GM23248 (cell line): ENCODE results near the gene UNC93B1. TPM values are rescaled to one million over a fixed set of nuclear protein-coding genes. Genes with fewer than 3 reads are reported as not detected.

Experiments
- DNase-seq: peaks from one replicate; pipeline ENCODE4 v3.0.0-alpha.2; 2015
- H2AFZ ChIP-seq: fragments of 200-600 bp; sonication (generic); 2 replicates; pipeline ENCODE4 v1.6.1; 2016; ENCODE audit warnings: antibody characterized with exemption
- H3F3A ChIP-seq: fragments of 200-600 bp; sonication (generic); 2 replicates; pipeline ENCODE4 v1.6.1; 2016; ENCODE audit warnings: mild to moderate bottlenecking, antibody characterized with exemption, mixed run types; ENCODE audit not compliant: insufficient read depth
- H3K27ac ChIP-seq: fragments of 200-600 bp; sonication (generic); 2 replicates; pipeline ENCODE4 v1.5.1; 2016; ENCODE audit warnings: mild to moderate bottlenecking
- H3K27me3 ChIP-seq: fragments of 200-600 bp; sonication (generic); replicated peaks from 2 replicates; pipeline ENCODE4 v1.6.1; 2016; ENCODE audit warnings: mild to moderate bottlenecking; ENCODE audit not compliant: insufficient read depth
- H3K36me3 ChIP-seq: fragments of 200-600 bp; sonication (generic); 2 replicates; pipeline ENCODE4 v1.6.1; 2016; ENCODE audit warnings: low read depth, mild to moderate bottlenecking
- H3K4me1 ChIP-seq: fragments of 200-600 bp; sonication (generic); 2 replicates; pipeline ENCODE4 v1.6.1; 2016; ENCODE audit warnings: mild to moderate bottlenecking; ENCODE audit not compliant: insufficient read depth
- H3K4me2 ChIP-seq: fragments of 200-600 bp; sonication (generic); one replicate; pipeline ENCODE4 v1.6.1; 2016; ENCODE audit warnings: mild to moderate bottlenecking; ENCODE audit not compliant: unreplicated experiment
- H3K4me3 ChIP-seq: fragments of 200-600 bp; sonication (generic); 2 replicates; pipeline ENCODE4 v1.5.1; 2016; ENCODE audit warnings: mild to moderate bottlenecking
- H3K79me2 ChIP-seq: fragments of 200-600 bp; sonication (generic); 2 replicates; pipeline ENCODE4 v1.6.1; 2016; ENCODE audit warnings: mild to moderate bottlenecking; ENCODE audit not compliant: insufficient read depth
- H3K9ac ChIP-seq: fragments of 200-600 bp; sonication (generic); 2 replicates; pipeline ENCODE4 v1.6.1; 2016; ENCODE audit warnings: mild to moderate bottlenecking
- H3K9me2 ChIP-seq: fragments of 200-600 bp; sonication (generic); 2 replicates; pipeline ENCODE4 v1.6.1; 2016; ENCODE audit warnings: mixed run types, mild to moderate bottlenecking, moderate library complexity; ENCODE audit not compliant: insufficient read depth
- H3K9me3 ChIP-seq: fragments of 200-600 bp; sonication (generic); one replicate; pipeline ENCODE4 v1.6.1; 2017; ENCODE audit warnings: low read depth
- H4K20me1 ChIP-seq: fragments of 200-600 bp; sonication (generic); 2 replicates; pipeline ENCODE4 v1.6.0; 2016; ENCODE audit not compliant: insufficient read depth
- EZH2 ChIP-seq: fragments of 200-600 bp; sonication (generic); IDR thresholded peaks from 2 replicates; pipeline ENCODE4 v1.6.1; 2018; ENCODE audit warnings: antibody characterized with exemption, mild to moderate bottlenecking; ENCODE audit not compliant: insufficient read depth, poor library complexity, severe bottlenecking
- EZH2phosphoT487 ChIP-seq: fragments of 200-600 bp; sonication (generic); IDR thresholded peaks from 2 replicates; pipeline ENCODE4 v1.6.1; 2018; ENCODE audit warnings: antibody characterized with exemption, moderate library complexity, mild to moderate bottlenecking, low read depth; ENCODE audit not compliant: insufficient read depth
- WGBS, 2 experiments: methylation state at CpG; one replicate each; pipeline ENCODE4 v1.1.6; 2015 to 2017; ENCODE audit warnings: low lambda C conversion rate in 2 of 2, low coverage in 1 of 2; ENCODE audit errors: missing lambda C conversion rate in 2 of 2; 5-methylcytosine and 5-hydroxymethylcytosine counted together
- in situ Hi-C: fragments of 300-500 bp; cut with MboI; formaldehyde crosslinking; loops from 2 replicates; pipeline ENCODE4 v1.15.0; 2020
- polyA plus RNA-seq: library from polyadenylated mRNA; unstranded; fragments of >200 nt; fragmentation: Nextera tagmentation; extraction: Ambion mirVana; gene quantifications from 2 replicates; pipeline ENCODE4 v1.2.1, GENCODE V29; 2016
- total RNA-seq: library from RNA; depleted of rRNA; stranded (reverse); fragments of >200 nt; shearing (Covaris generic); gene quantifications from 2 replicates; pipeline ENCODE4 v1.2.3, GENCODE V29; 2014

The UNC93B1 gene
- total and polyA plus RNA-seq, 2 experiments from 2014 or later = 20.9 to 41.1 TPM

DNA sequence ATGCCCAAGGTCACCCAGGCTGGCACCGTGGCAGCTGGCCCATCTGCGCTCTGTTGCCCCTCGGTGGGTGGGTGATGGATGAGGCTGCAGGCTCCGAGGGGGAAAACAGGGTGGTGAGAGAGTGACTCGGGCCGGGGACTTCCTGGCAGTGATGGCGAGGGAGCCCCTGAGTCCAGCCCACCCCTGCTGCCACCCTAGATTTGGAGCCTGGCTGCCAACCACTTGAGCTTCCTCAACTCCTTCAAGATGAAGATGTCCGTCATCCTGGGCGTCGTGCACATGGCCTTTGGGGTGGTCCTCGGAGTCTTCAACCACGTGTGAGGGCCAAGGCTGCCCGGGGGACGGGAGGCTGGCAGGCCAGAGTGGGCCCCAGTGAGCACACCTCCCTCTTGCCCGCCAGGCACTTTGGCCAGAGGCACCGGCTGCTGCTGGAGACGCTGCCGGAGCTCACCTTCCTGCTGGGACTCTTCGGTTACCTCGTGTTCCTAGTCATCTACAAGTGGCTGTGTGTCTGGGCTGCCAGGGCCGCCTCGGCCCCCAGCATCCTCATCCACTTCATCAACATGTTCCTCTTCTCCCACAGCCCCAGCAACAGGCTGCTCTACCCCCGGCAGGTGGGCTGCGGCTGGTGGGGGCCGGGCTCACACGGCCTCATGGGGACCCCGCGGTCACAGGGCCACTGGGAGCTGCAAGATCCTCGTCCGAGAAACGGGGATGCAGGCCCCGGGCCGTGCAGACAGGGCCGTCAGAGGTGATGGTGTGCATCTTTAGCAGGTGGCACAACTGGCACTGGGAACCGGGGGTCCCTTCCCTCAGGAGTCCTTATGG is 45.0 kb upstream of the UNC93B1 start:
- Histone ChIP-seq H3K4me2 (no peak overlapping the region), H3K9me2 (no peaks in the 10 kb centered on the region), H3K4me1 (no peaks in the 10 kb centered on the region), H2AFZ (no peak overlapping the region), H3F3A (peaks cover 9% of the 10 kb centered on the region; the same call in 1 of the 2 replicates), H4K20me1 (no peaks in the 10 kb centered on the region), H3K27me3 (no peaks in the 10 kb centered on the region), H3K4me3 (no peak overlapping the region), H3K9ac (no peak overlapping the region), H3K36me3 (no peaks in the 10 kb centered on the region), H3K9me3 (no peaks in the 10 kb centered on the region), H3K79me2 (no peaks in the 10 kb centered on the region), H3K27ac (no peak overlapping the region)
- TF ChIP-seq EZH2phosphoT487 (no peak), EZH2 (no peak)
- no peak for DNase-seq
- WGBS, 2 experiments = 91 to 93% methylated on average over 28 to 35 of the region's 35 CpGs
- in situ Hi-C loops = no loop called here

DNA sequence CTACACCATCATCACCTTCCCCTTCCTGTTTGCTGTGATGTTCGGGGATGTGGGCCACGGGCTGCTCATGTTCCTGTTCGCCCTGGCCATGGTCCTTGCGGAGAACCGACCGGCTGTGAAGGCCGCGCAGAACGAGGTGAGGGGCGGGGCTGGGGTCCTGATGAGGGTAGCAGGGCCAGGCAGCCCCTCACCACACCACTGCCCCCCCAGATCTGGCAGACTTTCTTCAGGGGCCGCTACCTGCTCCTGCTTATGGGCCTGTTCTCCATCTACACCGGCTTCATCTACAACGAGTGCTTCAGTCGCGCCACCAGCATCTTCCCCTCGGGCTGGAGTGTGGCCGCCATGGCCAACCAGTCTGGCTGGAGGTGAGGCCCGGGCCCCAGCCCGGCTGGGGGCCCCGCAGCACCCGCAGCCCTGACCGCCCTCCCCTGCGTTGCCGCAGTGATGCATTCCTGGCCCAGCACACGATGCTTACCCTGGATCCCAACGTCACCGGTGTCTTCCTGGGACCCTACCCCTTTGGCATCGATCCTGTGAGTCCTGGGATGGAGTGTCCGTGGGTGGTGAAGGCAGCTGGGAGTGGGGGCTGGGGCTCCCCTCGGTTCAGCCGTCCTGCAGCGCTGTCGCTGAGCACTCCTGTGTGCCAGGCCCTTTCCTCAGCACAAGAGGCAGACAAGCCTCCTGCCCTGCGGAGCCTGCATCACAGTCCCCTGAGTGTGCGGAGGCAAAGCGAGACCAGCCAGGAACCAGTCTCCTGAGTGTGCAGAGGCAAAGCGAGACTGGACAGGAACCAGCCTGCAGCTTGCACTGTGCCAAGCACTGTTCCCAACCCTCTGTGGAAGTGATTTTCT is 43.8 kb upstream of the UNC93B1 start:
- no peaks in the 10 kb centered on the region for H3K9me2 ChIP-seq
- 0 out of 2 replicates have a peak, but pooled peaks cover 3% of the 10 kb centered on the region for H3F3A ChIP-seq
- TF ChIP-seq EZH2 = no peak
- no peak for TF ChIP-seq EZH2phosphoT487
- H3K4me3 ChIP-seq = no peak overlapping the region
- H3K79me2 ChIP-seq = no peaks in the 10 kb centered on the region
- no peak overlapping the region for H3K9ac ChIP-seq
- no peaks in the 10 kb centered on the region for H4K20me1 ChIP-seq
- H3K27ac ChIP-seq = no peak overlapping the region
- H3K36me3 ChIP-seq = no peaks in the 10 kb centered on the region
- no peaks in the 10 kb centered on the region for H3K4me1 ChIP-seq
- in situ Hi-C loops = no loop called here
- H3K27me3 ChIP-seq = no peaks in the 10 kb centered on the region
- H3K9me3 ChIP-seq = no peaks in the 10 kb centered on the region
- no peak for DNase-seq
- H2AFZ ChIP-seq = no peak overlapping the region
- 90 to 91% methylated on average over 34 to 37 of the region's 37 CpGs for WGBS, 2 experiments
- H3K4me2 ChIP-seq = no peak overlapping the region

DNA sequence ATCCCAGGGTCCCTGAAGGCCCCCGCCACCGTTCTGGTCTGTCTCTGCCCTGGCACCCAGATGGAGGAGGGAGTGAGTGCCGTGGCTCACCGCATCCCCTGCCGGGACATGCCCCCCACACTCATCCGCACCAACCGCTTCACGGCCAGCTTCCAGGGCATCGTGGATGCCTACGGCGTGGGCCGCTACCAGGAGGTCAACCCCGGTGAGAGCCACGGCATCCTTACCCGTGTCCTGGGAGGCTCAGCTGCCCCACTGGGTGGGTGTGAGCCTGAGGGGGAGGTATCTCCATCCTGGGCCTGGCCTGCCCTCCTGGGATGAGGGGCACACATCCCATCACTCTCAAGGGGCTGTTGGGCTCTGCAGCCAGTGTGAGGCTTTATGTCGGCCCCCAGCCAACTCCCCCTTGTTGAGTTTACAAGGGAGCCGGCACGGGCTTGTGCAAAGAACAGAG is 41.0 kb upstream of the UNC93B1 start:
- Histone ChIP-seq H3K27me3 (no peaks in the 10 kb centered on the region), H3K4me2 (no peak overlapping the region), H3K36me3 (no peaks in the 10 kb centered on the region), H3K9ac (no peak overlapping the region), H2AFZ (no peak overlapping the region), H3K4me3 (no peak overlapping the region), H3F3A (no peaks in the 10 kb centered on the region), H3K27ac (no peak overlapping the region), H3K4me1 (0 out of 2 replicates have a peak, but pooled peaks cover 1% of the 10 kb centered on the region), H4K20me1 (no peaks in the 10 kb centered on the region), H3K9me2 (no peaks in the 10 kb centered on the region), H3K79me2 (peaks cover 24% of the 10 kb centered on the region), H3K9me3 (no peaks in the 10 kb centered on the region)
- TF ChIP-seq EZH2phosphoT487 = no peak
- in situ Hi-C loops = no loop called here
- 96 to 97% methylated on average over 18 of the region's 18 CpGs for WGBS, 2 experiments
- DNase-seq = no peak

DNA sequence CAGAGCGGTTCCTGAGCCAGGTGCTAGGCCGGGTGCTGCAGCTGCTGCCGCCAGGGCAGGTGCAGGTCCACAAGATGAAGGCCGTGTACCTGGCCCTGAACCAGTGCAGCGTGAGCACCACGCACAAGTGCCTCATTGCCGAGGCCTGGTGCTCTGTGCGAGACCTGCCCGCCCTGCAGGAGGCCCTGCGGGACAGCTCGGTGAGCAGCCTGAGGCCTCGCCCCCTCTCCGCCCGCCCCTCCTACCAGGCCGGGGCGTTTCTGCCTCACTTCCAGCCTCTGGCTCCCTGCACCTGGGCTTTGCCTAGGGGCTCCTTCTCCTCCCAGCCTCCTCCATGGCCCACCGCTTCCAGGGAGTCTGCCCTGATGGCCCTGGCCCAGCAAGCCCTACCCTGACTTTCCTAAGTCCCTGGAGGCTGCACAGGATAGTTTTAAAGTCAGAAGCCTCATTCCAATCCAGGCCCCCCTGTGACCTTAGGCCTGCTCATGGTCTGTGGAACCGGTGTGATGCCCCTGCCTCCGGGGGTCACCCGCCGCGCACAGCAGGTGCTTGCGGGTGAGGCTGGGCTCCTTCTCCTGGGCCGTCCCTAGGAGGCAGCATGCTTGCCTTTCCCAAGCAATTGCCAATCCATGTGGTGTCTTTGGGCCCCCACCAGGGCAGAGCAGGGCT is 40.4 kb upstream of the UNC93B1 start:
- in situ Hi-C loops = no loop called here
- H3K4me3 ChIP-seq = no peak overlapping the region

More for the DNA sequence above, 40.4 kb upstream of the UNC93B1 start:
- Histone ChIP-seq H4K20me1 (no peaks in the 10 kb centered on the region), H3K27ac (no peak overlapping the region), H3K9me2 (no peaks in the 10 kb centered on the region), H3K79me2 (peaks cover 30% of the 10 kb centered on the region), H3K27me3 (no peaks in the 10 kb centered on the region), H2AFZ (no peak overlapping the region), H3K4me2 (no peak overlapping the region), H3K36me3 (no peaks in the 10 kb centered on the region), H3K9me3 (no peaks in the 10 kb centered on the region), H3K9ac (no peak overlapping the region), H3F3A (no peaks in the 10 kb centered on the region), H3K4me1 (0 out of 2 replicates have a peak, but pooled peaks cover 3% of the 10 kb centered on the region)
- WGBS, 2 experiments = 95 to 97% methylated on average over 19 to 22 of the region's 24 CpGs
- TF ChIP-seq EZH2 = no peak
- no peak for DNase-seq
